GM23338 (cell line): ENCODE data around the gene CAMTA1. TPM values are rescaled to one million over a fixed set of nuclear protein-coding genes. Genes with fewer than 3 reads are reported as not detected.

Experiments used
- ATAC-seq: fragments of 200-7000 bp; cut with Tn5 transposase; 3 replicates; pipeline ENCODE4 v1.9.1; 2020
- DNase-seq: peaks from one replicate; pipeline ENCODE4 v3.0.0-alpha.2; 2015; ENCODE audit warnings: low spot score
- H2AFZ ChIP-seq: fragments of 200-600 bp; sonication (generic); 2 replicates; pipeline ENCODE4 v1.8.0; 2016; ENCODE audit warnings: antibody characterized with exemption, mild to moderate bottlenecking, moderate library complexity
- H3F3A ChIP-seq: fragments of 200-600 bp; sonication (generic); replicated peaks from 2 replicates; pipeline ENCODE4 v1.8.0; 2017; ENCODE audit warnings: antibody characterized with exemption, mixed run types, low read depth
- H3K27ac ChIP-seq: fragments of 200-600 bp; sonication (generic); 2 replicates; pipeline ENCODE4 v1.6.1; 2016; ENCODE audit warnings: low read depth
- H3K27me3 ChIP-seq: fragments of 200-600 bp; sonication (generic); 2 replicates; pipeline ENCODE4 v1.8.0; 2016; ENCODE audit warnings: mild to moderate bottlenecking, mixed run types, moderate library complexity; ENCODE audit not compliant: insufficient read depth
- H3K36me3 ChIP-seq: fragments of 200-600 bp; sonication (generic); 2 replicates; pipeline ENCODE4 v1.8.0; 2016; ENCODE audit warnings: mild to moderate bottlenecking; ENCODE audit not compliant: insufficient read depth
- H3K4me1 ChIP-seq: fragments of 200-600 bp; sonication (generic); 2 replicates; pipeline ENCODE4 v1.8.0; 2016; ENCODE audit warnings: mild to moderate bottlenecking, moderate library complexity; ENCODE audit not compliant: insufficient read depth
- H3K4me2 ChIP-seq: fragments of 200-600 bp; sonication (generic); 2 replicates; pipeline ENCODE4 v1.7.1; 2017; ENCODE audit warnings: mixed run types
- H3K4me3 ChIP-seq: fragments of 200-600 bp; sonication (generic); 2 replicates; pipeline ENCODE4 v1.6.1; 2016; ENCODE audit warnings: mixed run types
- H3K79me2 ChIP-seq: fragments of 200-600 bp; sonication (generic); replicated peaks from 2 replicates; pipeline ENCODE4 v1.8.0; 2017; ENCODE audit warnings: mild to moderate bottlenecking; ENCODE audit not compliant: insufficient read depth
- H3K9me2 ChIP-seq: fragments of 200-600 bp; sonication (generic); 2 replicates; pipeline ENCODE4 v1.8.0; 2017; ENCODE audit not compliant: insufficient read depth
- H4K20me1 ChIP-seq: fragments of 200-600 bp; sonication (generic); replicated peaks from 2 replicates; pipeline ENCODE4 v1.8.0; 2017; ENCODE audit warnings: mild to moderate bottlenecking; ENCODE audit not compliant: insufficient read depth
- H3K27ac Mint-ChIP-seq: 2 replicates; pipeline ENCODE4 v1.8.0; 2020; ENCODE audit warnings: inconsistent platforms, mild to moderate bottlenecking, moderate library complexity, mixed read lengths
- H3K27me3 Mint-ChIP-seq: 3 replicates; pipeline ENCODE4 v1.8.0; 2022; ENCODE audit warnings: low read depth, mild to moderate bottlenecking, moderate library complexity, mixed read lengths, inconsistent platforms; ENCODE audit not compliant: insufficient read depth, poor library complexity
- H3K36me3 Mint-ChIP-seq: 3 replicates; pipeline ENCODE4 v1.8.0; 2021; ENCODE audit warnings: low read depth, mild to moderate bottlenecking, inconsistent platforms, moderate library complexity, mixed read lengths
- H3K4me1 Mint-ChIP-seq: 3 replicates; pipeline ENCODE4 v1.8.0; 2020; ENCODE audit warnings: mild to moderate bottlenecking, inconsistent platforms, mixed read lengths
- H3K4me3 Mint-ChIP-seq: 3 replicates; pipeline ENCODE4 v1.8.0; 2021; ENCODE audit warnings: moderate library complexity, mild to moderate bottlenecking, inconsistent platforms, mixed read lengths
- H3K9me3 Mint-ChIP-seq: 3 replicates; pipeline ENCODE4 v1.8.0; 2020; ENCODE audit warnings: moderate library complexity, mild to moderate bottlenecking, inconsistent platforms, mixed read lengths
- CREB1 ChIP-seq: fragments of 250-450 bp; sonication (Bioruptor Pico); IDR thresholded peaks from 2 replicates; pipeline ENCODE4 v1.5.0; 2020; ENCODE audit warnings: low read depth, mild to moderate bottlenecking, moderate library complexity
- CTCF ChIP-seq, 2 experiments: fragments of 200-600 bp in 1 of 2; sonication (generic) in 1 of 2; conservative IDR thresholded peaks; 2 replicates each; pipeline versions ENCODE4 v1.5.1 to v1.6.1; 2016 to 2017; ENCODE audit warnings: antibody characterized with exemption in 2 of 2, low read depth in 2 of 2, mild to moderate bottlenecking in 2 of 2, moderate library complexity in 1 of 2
- EZH2 ChIP-seq: fragments of 200-600 bp; sonication (generic); IDR thresholded peaks from one replicate; pipeline ENCODE4 v1.8.0; 2017; ENCODE audit warnings: antibody characterized with exemption, mild to moderate bottlenecking, low read depth; ENCODE audit not compliant: unreplicated experiment
- EZH2phosphoT487 ChIP-seq: fragments of 200-600 bp; sonication (generic); IDR thresholded peaks from one replicate; pipeline ENCODE4 v1.8.1; 2018; ENCODE audit warnings: antibody characterized with exemption; ENCODE audit not compliant: unreplicated experiment
- JUNB ChIP-seq: IDR thresholded peaks from one replicate; pipeline ENCODE4 v1.6.1; 2016; ENCODE audit warnings: antibody characterized with exemption; ENCODE audit not compliant: unreplicated experiment
- NANOG ChIP-seq: IDR thresholded peaks from 2 replicates; pipeline ENCODE4 v1.6.1; 2016; ENCODE audit warnings: antibody characterized with exemption, borderline replicate concordance
- POLR2AphosphoS5 ChIP-seq: IDR thresholded peaks from 2 replicates; pipeline ENCODE4 v1.6.1; 2016; ENCODE audit warnings: antibody characterized with exemption, low read depth
- STAT1 ChIP-seq: IDR thresholded peaks from one replicate; pipeline ENCODE4 v1.6.1; 2016; ENCODE audit warnings: antibody characterized with exemption; ENCODE audit not compliant: unreplicated experiment
- ZNF114 ChIP-seq: fragments of 250-450 bp; sonication (Bioruptor Pico); IDR thresholded peaks from 2 replicates; pipeline ENCODE4 v1.5.0; 2020; ENCODE audit warnings: mild to moderate bottlenecking, moderate library complexity
- ZNF331 ChIP-seq: fragments of 250-450 bp; sonication (Bioruptor Pico); IDR thresholded peaks from 2 replicates; pipeline ENCODE4 v1.5.0; 2020; ENCODE audit warnings: low read depth, mild to moderate bottlenecking, moderate library complexity
- polyA plus RNA-seq: library from polyadenylated mRNA; unstranded; fragments of >200 nt; fragmentation: Nextera tagmentation; extraction: Ambion mirVana; gene quantifications from 2 replicates; pipeline ENCODE4 v1.2.1, GENCODE V29; 2016
- total RNA-seq: library from RNA; depleted of rRNA; stranded (reverse); fragments of >200 nt; shearing (Covaris generic); gene quantifications from 2 replicates; pipeline ENCODE4 v1.2.3, GENCODE V29; 2014
- TF ChIP-seq, protein P1 (sequence below): IDR thresholded peaks from one replicate; pipeline ENCODE4 v1.6.1; 2018; ENCODE audit warnings: antibody characterized with exemption; ENCODE audit not compliant: unreplicated experiment
- TF ChIP-seq, protein P2 (sequence below): fragments of 250-450 bp; sonication (Bioruptor Pico); IDR thresholded peaks from 2 replicates; pipeline ENCODE4 v1.5.0; 2020; ENCODE audit warnings: mild to moderate bottlenecking, moderate library complexity
- TF ChIP-seq, protein P3 (sequence below): IDR thresholded peaks from 2 replicates; pipeline ENCODE4 v1.6.1; 2016; ENCODE audit warnings: antibody characterized with exemption

The CAMTA1 gene
- total and polyA plus RNA-seq, 2 experiments from 2014 or later = 115 to 519 TPM

- peaks cover 5% of the 10 kb centered on the region; the same call in 2 of the 3 replicates for H3K36me3 Mint-ChIP-seq
- peaks cover 9% of the 10 kb centered on the region for H3K9me3 Mint-ChIP-seq
- Histone ChIP-seq H3K4me2 (no peak overlapping the region), H3K36me3 (no peaks in the 10 kb centered on the region), H4K20me1 (no peaks in the 10 kb centered on the region), H3K9me2 (no peaks in the 10 kb centered on the region), H3K4me3 (no peak overlapping the region), H3K79me2 (no peaks in the 10 kb centered on the region), H3K27me3 (no peaks in the 10 kb centered on the region), H3F3A (no peaks in the 10 kb centered on the region; the same call in 1 of the 2 replicates), H2AFZ (no peak overlapping the region), H3K4me1 (peaks cover 28% of the 10 kb centered on the region), H3K27ac (no peak overlapping the region)
- no peak for DNase-seq
- no peak overlapping the region for H3K4me3 Mint-ChIP-seq
- TF ChIP-seq ZNF331 (CRISPR knock-in tag) (no peak), JUNB (no peak), ZNF114 (no peak), NANOG (no peak), POLR2AphosphoS5 (no peak), CREB1 (CRISPR knock-in tag) (no peak), EZH2 (no peak), EZH2phosphoT487 (no peak), CTCF (conservative IDR thresholded peaks at IDR 0.05; ENCODE audit: low read depth in 2 of 2) (no peak), STAT1 (no peak)
- TF ChIP-seq, protein P1, sequence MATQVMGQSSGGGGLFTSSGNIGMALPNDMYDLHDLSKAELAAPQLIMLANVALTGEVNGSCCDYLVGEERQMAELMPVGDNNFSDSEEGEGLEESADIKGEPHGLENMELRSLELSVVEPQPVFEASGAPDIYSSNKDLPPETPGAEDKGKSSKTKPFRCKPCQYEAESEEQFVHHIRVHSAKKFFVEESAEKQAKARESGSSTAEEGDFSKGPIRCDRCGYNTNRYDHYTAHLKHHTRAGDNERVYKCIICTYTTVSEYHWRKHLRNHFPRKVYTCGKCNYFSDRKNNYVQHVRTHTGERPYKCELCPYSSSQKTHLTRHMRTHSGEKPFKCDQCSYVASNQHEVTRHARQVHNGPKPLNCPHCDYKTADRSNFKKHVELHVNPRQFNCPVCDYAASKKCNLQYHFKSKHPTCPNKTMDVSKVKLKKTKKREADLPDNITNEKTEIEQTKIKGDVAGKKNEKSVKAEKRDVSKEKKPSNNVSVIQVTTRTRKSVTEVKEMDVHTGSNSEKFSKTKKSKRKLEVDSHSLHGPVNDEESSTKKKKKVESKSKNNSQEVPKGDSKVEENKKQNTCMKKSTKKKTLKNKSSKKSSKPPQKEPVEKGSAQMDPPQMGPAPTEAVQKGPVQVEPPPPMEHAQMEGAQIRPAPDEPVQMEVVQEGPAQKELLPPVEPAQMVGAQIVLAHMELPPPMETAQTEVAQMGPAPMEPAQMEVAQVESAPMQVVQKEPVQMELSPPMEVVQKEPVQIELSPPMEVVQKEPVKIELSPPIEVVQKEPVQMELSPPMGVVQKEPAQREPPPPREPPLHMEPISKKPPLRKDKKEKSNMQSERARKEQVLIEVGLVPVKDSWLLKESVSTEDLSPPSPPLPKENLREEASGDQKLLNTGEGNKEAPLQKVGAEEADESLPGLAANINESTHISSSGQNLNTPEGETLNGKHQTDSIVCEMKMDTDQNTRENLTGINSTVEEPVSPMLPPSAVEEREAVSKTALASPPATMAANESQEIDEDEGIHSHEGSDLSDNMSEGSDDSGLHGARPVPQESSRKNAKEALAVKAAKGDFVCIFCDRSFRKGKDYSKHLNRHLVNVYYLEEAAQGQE = no peak
- TF ChIP-seq, protein P2, sequence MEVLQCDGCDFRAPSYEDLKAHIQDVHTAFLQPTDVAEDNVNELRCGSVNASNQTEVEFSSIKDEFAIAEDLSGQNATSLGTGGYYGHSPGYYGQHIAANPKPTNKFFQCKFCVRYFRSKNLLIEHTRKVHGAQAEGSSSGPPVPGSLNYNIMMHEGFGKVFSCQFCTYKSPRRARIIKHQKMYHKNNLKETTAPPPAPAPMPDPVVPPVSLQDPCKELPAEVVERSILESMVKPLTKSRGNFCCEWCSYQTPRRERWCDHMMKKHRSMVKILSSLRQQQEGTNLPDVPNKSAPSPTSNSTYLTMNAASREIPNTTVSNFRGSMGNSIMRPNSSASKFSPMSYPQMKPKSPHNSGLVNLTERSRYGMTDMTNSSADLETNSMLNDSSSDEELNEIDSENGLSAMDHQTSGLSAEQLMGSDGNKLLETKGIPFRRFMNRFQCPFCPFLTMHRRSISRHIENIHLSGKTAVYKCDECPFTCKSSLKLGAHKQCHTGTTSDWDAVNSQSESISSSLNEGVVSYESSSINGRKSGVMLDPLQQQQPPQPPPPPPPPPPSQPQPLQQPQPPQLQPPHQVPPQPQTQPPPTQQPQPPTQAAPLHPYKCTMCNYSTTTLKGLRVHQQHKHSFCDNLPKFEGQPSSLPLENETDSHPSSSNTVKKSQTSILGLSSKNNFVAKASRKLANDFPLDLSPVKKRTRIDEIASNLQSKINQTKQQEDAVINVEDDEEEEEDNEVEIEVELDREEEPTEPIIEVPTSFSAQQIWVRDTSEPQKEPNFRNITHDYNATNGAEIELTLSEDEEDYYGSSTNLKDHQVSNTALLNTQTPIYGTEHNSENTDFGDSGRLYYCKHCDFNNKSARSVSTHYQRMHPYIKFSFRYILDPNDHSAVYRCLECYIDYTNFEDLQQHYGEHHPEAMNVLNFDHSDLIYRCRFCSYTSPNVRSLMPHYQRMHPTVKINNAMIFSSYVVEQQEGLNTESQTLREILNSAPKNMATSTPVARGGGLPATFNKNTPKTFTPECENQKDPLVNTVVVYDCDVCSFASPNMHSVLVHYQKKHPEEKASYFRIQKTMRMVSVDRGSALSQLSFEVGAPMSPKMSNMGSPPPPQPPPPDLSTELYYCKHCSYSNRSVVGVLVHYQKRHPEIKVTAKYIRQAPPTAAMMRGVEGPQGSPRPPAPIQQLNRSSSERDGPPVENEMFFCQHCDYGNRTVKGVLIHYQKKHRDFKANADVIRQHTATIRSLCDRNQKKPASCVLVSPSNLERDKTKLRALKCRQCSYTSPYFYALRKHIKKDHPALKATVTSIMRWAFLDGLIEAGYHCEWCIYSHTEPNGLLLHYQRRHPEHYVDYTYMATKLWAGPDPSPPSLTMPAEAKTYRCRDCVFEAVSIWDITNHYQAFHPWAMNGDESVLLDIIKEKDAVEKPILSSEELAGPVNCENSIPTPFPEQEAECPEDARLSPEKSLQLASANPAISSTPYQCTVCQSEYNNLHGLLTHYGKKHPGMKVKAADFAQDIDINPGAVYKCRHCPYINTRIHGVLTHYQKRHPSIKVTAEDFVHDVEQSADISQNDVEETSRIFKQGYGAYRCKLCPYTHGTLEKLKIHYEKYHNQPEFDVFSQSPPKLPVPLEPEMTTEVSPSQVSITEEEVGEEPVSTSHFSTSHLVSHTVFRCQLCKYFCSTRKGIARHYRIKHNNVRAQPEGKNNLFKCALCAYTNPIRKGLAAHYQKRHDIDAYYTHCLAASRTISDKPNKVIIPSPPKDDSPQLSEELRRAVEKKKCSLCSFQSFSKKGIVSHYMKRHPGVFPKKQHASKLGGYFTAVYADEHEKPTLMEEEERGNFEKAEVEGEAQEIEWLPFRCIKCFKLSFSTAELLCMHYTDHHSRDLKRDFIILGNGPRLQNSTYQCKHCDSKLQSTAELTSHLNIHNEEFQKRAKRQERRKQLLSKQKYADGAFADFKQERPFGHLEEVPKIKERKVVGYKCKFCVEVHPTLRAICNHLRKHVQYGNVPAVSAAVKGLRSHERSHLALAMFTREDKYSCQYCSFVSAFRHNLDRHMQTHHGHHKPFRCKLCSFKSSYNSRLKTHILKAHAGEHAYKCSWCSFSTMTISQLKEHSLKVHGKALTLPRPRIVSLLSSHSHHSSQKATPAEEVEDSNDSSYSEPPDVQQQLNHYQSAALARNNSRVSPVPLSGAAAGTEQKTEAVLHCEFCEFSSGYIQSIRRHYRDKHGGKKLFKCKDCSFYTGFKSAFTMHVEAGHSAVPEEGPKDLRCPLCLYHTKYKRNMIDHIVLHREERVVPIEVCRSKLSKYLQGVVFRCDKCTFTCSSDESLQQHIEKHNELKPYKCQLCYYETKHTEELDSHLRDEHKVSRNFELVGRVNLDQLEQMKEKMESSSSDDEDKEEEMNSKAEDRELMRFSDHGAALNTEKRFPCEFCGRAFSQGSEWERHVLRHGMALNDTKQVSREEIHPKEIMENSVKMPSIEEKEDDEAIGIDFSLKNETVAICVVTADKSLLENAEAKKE (CRISPR knock-in tag) = no peak
- TF ChIP-seq, protein P3, sequence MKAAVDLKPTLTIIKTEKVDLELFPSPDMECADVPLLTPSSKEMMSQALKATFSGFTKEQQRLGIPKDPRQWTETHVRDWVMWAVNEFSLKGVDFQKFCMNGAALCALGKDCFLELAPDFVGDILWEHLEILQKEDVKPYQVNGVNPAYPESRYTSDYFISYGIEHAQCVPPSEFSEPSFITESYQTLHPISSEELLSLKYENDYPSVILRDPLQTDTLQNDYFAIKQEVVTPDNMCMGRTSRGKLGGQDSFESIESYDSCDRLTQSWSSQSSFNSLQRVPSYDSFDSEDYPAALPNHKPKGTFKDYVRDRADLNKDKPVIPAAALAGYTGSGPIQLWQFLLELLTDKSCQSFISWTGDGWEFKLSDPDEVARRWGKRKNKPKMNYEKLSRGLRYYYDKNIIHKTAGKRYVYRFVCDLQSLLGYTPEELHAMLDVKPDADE = no peak
- ATAC-seq = no peak
- peaks cover 60% of the 10 kb centered on the region for H3K4me1 Mint-ChIP-seq
- no peak overlapping the region for H3K27ac Mint-ChIP-seq
- peaks cover 4% of the 10 kb centered on the region for H3K27me3 Mint-ChIP-seq
Observed at GRCh38 chr1:7301664-7301981, 516.4 kb downstream of the CAMTA1 start.
